RKO (cell line): ENCODE data around the gene ASCC2.
A peak's percentile ranks its signal among the peaks of the same experiment; 100 is the strongest.
"Not testable (repeated sequence)": the region's sequence is repeated elsewhere in the genome, so short reads cannot be mapped to it uniquely, and the experiment has no call there.

Experiments used
- DNase-seq: peaks from one replicate; pipeline ENCODE4 v3.0.0-alpha.2; 2016; ENCODE audit warnings: low spot score

ASCC2 gene

DNA sequence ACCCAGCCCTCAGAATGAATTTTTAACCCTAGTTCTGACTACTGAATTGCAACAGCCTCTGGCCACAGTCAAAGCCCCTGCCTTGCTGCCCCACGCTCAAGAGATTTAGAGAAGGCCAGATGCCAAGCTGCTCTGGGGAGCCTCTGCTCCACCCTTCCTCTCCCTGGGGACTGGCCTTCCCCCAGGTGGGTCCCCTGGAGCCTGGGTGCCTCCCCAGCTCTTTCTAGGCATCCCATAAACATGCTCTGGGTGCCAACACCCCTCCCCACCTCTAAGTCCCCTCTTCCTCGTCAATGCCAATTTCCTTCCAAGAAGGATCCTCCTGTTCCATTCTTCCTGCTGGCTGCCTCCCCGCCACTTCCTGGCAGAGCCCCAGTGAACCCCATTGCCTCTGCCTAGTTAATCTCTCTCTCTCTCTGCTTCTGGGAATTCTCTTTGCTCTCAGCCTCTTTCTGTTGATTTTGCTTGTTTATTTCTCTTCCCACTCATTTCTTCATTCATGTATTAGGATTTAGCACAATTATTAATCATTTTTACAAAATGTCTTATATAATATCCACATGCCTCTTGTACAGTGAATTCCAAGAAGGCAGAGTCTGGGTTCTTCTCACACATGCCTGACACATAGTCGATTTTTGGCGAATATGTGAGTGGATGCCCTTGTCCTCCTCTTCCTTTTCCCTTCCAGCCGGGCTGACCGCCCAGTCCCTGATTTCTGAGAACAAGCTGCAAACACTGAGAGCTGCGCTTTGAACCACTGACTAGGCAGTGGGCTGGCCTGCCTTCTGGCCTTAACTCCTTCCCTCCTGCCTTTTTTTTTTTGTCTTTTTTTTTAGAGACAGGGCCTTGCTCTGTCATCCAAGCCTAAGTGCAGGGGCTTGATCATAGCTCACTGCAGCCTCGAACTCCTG lies 53.4 kb downstream of the ASCC2 start:
- no peak for DNase-seq

DNA sequence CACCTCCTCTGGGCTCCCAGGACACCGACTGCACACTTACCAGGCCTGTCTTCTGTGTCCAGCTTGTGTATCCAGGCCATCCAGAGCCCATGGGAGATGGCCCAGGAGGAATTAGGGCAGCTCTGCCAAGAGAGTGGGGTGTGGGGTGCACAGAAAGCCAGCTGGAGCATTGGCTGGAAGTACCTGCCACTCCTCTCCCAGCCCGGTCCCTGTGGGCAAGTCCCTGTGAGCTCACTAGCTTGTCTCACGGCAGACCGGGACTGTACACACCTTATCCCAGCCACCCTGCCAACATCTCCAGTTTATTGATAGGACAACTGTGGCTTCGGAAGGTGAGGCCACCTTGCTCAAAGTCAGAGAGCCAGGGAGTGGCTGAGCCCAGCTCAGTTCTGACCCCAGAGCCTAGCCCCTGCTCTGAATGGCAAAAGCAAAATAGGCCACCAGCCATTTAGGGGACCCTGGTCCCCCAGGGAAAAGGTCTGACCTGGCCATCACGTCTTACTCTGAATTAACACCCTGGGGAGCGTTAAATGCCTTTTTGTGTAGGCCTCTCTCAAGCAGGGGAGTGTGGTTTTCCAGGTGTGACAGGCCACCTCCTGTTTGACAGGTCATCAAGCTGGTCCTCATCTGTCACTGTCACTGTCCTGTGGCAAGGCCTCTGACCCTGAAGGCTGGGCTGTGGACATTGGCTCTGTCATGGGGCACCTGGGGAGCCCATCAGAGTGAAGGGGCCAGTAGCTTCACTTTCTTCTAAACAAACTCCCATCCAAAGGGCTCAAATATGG lies 55.8 kb downstream of the ASCC2 start:
- DNase-seq, result no peak

DNA sequence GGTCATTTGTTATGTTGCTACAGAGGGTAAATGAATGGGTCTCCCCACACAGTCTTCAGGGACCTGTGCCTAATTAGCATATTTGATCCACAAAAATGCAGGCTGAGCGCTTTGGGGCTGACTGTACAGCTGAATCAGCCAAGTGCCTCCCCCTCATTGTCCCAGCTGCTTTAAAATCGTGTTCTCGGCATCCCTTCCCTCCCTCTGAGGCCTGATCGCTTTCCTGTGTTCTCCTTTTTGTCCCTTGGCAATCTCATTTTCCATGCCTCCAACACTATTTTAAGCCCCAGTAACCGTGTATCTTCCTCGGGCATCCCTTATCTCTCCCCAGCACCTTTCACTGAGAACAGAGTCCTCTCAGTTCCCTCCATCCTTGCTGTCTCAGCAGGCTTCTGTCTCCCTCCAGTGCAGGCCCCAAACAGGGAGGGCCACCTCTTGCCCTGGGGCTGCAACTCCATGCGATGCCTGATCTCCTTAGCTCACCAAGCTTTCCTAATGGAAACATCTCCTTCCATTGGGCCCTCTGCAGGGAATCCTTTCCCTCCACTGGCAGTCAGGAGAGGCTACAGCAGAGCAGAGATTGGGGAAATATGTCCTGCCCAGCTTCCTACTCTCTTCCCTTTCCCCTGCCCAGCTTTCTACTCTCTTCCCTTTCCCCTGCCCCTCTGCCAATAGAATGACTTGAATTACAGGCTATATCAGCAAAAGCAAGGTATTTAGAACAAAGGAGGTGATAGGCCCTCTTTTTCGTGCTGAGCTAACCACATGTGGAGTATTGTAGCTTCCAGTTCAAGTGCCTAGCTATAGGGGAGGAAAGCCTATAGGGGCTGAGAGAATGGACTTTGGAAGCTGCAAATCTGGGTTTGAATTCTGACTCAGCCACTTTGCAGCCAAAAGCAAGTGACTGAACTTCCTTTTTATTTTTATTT lies 57.1 kb downstream of the ASCC2 start:
- peak; percentile 71 for DNase-seq

DNA sequence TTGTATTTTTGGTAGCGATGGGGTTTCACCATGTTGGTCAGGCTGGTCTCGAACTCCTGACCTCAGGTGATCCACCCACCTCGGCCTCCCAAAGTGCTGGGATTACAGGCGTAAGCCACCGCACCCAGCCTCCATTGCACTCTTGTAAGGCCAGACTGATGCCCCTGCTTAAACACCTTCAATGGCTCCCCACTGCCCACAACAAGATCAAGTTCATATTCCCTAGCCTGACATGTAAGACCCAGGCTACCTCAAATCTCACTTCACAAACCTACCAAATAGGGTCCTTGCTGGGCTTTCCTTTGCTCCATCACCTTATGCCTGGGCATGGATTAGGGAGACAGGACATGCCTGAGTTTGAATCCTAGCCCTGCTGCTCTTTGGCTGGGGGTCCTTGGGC lies 57.9 kb downstream of the ASCC2 start:
- DNase-seq, result no peak

DNA sequence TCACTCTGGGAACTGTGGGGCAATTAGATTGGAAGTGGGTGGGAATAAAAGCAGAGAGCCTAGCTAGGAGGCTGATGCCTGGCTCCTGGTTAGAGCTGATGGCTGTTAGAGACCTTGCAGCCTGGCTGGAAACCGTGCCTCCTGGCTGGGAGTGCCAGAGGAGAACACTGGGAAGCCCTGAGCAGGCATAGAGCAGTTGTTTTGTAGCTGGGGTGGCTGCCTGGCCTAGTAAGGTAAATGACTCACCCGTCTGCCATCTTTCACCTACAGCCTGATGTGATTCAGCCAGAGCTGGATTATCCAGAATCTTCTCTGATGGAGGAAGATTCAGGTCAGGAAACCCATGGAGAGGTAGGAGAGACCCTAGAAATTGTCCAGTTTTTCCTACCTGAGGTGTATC lies 64.8 kb downstream of the ASCC2 start:
- DNase-seq, result peak; percentile 28

DNA sequence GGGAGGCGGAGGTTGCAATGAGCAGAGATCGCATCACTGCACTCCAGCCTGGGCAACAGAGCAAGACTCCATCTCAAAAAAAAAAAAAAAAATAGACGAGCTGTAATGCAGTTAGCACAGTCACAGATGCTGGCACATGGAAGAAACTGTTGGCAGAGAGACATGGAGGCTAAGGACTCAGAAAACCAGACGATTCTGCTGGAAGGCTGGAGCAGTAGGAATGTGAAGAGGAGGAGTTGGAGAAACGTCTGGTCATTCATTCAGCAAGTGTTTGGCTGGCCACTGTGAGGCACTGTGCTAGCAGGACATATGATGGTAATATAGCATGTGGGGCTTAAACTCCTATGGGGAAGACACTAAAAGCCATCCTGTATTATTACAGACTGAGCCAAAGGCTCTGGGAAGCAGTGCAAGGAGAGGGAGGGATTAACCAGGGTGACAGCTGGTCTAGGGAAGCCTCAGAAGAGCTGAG lies 65.9 kb downstream of the ASCC2 start:
- peak; percentile 39 for DNase-seq

DNA sequence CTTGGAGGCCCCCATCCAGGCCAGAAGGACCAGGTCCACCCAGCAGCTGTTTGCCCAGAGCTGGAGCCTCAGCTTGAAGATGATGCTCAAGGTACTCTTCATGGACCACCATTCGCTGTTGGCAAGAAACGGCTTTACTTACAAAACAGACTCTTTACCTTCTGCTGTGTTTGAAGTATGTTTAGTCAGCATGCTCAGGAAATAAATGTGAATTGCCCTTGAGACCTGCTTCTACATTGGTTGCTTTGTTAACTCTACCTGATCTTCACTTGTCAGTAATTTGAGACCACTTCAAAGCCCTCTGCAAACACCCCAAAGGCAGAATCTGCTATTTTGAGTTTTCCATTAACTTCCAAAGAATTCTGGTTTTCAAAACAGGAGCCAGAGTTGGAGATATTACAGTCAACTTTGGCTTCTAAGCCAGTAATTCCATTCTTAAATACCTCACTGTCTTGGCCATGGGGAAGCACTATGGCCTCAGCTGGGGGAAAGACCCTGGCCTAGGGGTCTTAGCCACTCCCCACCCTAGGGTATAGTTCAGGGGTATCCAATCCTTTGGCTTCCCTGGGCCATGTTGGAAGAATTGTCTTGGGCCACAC lies 68.3 kb downstream of the ASCC2 start:
- no peak for DNase-seq

DNA sequence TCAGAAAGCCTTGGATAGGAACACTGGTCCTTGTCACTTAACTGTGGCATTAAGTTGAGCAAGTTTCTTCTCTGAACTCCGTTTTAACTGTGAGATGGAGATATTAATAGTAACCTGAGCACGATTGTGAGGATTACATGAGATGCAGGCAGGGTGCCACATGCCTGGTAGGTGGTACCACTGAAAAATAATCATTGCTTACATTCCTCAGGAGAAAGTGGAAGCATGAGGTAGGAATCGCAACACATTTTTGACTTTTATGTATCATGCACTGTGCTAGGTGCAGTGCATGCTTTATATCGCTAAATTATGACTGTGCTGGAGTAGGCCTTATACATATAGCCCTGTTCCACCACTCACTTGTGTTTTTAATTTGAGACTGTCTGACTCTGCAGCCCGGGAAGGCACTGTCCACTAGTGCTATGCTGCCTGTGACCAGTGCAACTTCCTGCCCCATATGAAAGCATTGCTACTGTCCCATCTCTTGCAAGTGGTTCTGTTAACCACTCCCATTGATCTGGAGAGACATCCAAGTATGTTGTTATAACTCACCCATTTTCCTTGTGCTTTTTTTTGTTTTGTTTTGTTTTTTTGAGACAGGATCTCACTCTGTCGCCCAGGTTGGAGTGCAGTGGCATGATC lies 69.9 kb downstream of the ASCC2 start:
- peak; percentile 56 for DNase-seq

DNA sequence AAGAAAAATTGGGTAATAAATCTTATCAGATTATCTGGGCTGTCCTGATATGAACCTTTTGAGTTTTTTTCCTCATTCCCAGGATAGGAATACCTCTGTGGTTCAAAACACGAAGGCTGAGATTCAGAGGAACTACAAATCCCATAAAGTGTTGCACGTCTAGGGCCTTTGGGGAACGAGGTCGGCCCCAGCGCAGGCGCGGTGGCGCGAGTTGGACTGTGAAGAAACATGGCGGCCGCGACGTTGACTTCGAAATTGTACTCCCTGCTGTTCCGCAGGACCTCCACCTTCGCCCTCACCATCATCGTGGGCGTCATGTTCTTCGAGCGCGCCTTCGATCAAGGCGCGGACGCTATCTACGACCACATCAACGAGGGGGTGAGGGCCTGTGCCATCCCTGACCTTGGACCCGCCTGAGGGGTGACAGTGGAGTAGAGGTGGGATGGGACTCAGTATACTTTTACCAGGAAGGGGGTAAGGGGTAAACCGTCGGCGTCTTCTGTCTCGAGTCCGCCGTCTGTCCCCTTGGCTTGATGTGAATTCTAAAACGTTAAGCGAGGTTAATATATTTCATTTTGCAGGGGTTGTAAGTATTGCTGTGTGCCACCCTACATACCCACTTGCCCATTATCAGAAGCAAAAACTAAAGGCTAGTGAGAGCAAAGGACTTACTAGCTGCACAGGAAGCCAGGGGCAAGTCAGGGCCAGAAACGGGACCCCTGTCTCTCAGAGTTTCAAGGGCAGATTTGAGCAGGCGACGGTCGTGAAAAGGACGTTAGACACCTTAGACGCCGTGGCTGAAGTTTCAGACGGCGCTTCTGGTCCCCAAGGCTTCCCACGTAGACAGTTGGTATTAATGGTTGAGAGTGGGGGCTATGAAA lies 70.7 kb downstream of the ASCC2 start, which contains the start of gene UQCR10:
TSS of gene UQCR10 (plus strand) at position 199 of the 881 bp plus-strand sequence. CDS start at position 229, 30 bp downstream.
- DNase-seq, result peak; percentile 90

DNA sequence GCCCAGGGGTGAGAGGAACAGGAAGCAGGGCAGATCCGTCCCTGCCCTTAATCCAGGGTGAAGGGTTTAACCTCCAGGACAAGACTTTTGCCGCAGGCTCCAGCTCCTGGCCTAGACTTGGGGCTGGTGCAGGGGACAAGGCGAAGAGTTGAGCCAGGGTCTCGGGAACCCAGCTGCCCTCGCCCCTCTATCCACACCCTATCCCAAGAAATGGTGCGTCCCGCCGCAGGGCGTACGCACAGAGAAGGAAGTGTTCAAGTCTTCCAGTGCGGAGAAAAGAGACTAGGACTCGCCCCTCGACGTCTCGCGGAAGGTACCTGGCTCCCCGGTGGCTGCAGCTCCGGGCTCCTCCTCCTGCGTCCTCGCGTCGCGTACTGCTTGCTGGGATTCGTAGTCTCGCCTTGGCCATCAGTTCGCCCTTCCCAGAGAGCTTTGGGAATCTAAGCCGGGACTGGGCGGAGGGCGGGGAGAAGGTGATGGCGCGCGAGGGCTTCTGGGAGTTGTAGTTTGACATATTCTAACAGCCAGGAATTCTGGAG lies 71.4 kb downstream of the ASCC2 start, which contains the start of gene ZMAT5:
TSS of gene ZMAT5 (minus strand) at position 376 of the 539 bp plus-strand sequence. CDS start 18,463 bp downstream, outside the sequence.
- peak; percentile 96 for DNase-seq

DNA sequence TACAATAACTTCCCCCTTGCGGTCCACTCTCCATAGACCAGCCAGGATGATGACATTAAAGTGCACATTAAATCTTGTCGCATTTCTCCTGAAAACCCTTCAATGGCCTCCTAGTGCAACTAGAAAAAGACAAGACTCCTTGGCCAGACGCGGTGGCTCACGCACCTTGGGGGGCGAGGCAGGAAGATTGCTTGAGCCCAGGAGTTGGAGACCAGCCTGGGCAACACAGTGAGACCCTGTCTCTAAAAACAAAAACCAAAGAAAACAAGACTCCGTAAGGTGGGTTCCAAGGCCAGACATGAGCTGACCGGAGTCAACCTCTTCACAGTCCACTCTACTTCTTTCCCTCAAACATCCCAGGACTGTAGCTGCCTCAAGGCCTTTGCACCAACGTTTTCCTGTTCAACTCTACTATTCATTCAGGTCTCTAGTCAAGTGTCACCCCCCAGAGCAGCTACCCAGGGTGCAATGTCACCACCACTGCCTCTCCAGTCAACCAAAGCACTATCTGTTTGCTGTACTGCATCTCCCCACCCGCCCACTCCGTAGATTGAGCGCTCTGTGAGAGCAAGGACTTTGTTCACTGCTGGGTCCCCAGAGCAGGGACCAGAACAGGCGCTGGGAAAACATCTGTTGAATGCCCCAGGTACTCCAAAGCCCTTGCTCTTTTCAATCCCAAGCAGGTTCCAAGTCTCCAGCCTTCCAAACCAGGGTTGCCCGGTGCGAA lies 72.0 kb downstream of the ASCC2 start:
- DNase-seq, result peak; percentile 16

DNA sequence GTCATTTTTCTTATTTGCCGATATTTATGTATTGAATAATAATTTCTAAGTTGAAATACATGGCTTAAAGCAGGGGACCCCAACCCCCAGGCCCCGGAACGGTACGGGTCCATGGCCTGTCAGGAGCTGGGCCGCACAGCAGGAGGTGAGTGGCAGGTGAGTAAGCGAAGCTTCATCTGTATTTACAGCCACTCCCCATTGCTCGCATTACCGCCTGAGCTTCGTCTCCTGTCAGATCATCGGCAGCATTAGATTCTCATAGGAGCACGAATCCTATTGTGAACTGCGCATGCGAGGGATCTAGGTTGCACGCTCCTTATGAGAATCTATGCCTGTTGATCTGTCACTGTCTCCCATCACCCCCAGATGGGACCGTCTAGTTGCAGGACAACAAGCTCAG lies 75.8 kb downstream of the ASCC2 start:
- DNase-seq, result no peak

DNA sequence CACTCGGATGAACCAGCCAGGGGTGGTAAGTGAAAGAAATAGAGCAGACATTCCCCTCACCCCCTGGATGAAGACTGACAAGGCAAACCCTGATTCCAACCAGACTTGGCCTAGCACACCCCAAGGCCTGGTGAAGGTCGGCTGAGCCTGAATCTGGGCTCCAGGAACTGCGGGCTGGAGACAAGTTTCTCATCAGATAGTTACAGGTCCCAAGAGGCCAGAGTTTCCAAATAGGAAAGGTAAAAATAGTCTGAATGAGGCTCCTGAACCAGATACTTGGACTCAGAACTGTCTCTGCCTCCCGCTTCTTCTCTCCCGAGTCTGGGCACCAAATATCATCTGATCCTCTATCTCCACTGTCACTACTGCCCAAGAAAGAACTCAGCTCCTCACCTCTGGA lies 79.1 kb downstream of the ASCC2 start:
- DNase-seq, result no peak

DNA sequence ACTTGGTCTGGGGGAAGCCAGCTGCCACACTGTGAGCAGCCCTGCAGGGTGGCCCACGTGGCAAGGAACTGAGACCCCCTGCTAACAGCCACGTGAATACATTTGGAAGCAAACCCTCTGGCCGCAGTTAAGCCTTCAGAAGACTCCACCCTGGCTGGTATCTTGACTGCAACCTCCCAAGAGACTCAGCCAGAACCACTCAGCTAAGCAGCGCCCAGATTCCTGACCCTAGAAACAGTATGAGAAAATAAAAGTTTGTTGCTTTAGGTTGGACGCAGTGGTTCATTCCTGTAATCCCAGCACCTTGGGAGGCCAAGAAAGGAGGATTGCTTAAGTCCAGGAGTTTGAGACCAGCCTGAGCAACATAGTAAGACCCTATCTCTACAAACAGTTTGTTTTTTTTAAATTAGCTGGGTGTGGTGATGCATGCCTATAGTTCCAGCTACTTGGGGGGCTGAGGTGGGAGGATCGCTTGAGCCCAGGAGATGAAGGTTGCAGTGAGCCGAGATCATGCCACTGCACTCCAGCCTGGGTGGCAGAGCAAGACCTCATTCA lies 79.9 kb downstream of the ASCC2 start:
- DNase-seq, result no peak

DNA sequence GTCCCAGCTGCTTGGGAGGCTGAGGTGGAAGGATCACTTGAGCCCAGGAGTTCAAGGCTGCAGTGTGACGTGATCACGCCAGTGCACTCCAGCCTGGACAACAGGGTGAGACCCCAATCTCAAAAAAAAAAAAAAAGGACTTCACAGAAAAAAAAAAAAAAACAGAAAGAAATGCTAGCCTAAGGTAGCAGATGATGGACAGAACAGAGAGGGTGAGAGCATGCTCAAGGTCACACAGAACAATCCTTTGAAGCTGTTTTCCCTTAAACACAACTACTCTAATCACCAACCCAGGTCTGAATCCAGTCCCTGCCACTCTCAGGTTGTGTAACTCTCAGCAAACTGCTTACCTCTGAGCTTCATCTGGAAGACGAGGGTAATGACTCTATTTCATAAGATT lies 81.0 kb downstream of the ASCC2 start:
- no peak for DNase-seq

DNA sequence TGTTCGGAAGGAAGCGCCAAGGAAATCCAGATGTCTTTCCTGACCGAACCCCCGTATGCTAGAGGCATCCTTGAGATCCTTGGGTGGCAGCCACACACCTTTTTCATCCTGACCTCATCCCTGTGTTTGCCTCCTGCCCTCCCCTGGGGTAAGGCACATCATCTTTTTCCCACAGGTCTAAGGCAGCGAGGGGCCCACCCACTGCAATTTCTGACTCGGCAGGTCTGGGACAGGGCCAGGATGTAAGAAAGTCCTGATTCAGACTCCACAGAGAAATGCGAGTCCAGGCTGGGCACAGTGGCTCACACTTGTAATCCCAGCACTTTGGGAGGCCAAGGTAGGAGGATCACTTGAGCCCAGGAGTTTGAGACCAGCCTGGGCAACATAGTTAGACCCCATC lies 81.7 kb downstream of the ASCC2 start:
- DNase-seq, result no peak

DNA sequence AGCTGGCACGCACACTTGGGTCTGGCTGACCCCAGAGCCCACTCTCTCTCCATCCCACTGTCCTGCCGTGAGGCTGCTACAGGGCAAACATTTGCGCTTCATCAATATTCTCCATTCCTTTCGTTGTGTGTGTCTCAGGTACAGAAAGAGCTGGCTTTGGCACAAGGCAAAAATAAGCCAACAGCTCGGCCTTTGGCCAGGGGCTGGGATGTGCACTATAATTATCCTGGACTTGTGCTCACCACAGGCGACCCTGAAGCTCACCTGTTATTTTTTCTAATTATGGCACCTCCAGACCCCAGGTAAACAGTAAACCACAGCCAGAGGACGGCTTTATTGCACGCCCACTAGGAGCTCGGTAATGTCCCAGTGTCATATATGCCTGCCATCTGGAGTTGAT lies 82.2 kb downstream of the ASCC2 start:
- no peak for DNase-seq

DNA sequence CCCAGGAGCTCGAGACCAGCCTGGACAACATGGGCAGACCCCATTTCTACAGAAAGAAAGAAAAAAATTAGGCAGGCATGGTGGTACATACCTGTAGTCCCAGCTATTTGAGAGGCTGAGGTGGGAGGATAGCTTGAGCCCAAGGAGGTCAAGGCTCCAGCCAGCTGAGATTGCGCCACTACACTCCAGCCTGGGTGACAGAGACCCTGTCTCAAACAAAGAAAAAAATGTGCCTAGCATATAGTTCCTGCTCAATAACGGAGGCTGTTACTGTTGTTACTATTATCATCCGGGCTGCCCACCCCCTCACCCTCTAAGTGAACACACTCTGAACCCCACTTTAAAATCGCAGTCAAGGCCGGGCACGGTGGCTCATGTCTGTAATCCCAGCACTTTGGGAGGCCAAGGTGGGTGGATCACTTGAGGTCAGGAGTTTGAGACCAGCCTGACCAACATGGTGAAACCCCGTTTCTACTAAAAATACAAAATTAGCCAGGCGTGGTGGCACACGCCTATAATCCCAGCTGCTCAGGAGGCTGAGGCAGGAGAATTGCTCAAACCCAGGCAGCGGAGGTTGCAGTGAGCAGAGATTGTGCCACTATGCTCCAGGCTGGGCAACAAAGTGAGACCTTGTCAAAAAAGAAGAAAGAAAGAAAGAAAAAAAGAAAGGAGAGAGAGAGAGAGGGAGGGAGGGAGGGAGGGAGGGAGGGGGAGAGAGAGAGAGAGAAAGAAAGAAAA lies 83.2 kb downstream of the ASCC2 start:
- not testable (repeated sequence) for DNase-seq
